Hematopoietic multipotent progenitor cell (in vitro differentiated cells): ENCODE measurements around the gene XCL2. TPM values are rescaled to one million over a fixed set of nuclear protein-coding genes. Genes with fewer than 3 reads are reported as not detected.
"Not testable (repeated sequence)": the region's sequence is repeated elsewhere in the genome, so short reads cannot be mapped to it uniquely, and the experiment has no call there.

ENCODE experiments used
- DNase-seq, 3 donors: peaks; one replicate each; pipeline ENCODE4 v3.0.0-alpha.2; 2011 to 2015; ENCODE audit warnings: low read depth in 2 of 3, low spot score in 2 of 3
- total RNA-seq: library from RNA; depleted of rRNA; stranded (reverse); fragments of >200 nt; gene quantifications from one replicate; pipeline ENCODE4 v1.2.3, GENCODE V29; 2012

XCL2 gene
- total RNA-seq, 1 donor: not detected

- DNase-seq: no peak
Measured at GRCh38 chr1:168561989-168562388, 18.2 kb upstream of the XCL2 start.

- no peak for DNase-seq
Measured at GRCh38 chr1:168560370-168560769, 16.6 kb upstream of the XCL2 start.

DNA sequence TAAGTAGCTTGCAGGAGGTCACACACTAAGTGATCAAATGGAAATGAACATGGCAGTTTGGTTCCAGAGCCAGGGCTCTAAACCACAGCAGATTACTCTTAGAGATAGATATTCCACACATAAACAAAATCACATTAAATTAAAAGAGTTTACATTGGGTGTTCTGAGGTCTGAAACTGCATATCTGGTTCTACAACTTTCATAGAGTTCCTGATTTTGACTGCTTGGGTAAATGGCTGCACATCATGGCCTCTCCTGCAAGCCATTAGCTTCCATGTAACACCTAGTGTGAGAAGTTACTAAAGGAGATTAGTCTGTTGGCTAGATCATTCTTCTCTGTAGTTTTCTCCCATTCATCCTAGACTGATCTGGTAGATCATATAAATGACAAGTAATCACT lies 12.8 kb upstream of the XCL2 start:
- no peak for DNase-seq

GRCh38 chr1:168555508-168556046 lies 11.8 kb upstream of the XCL2 start:
- no peak for DNase-seq

DNA sequence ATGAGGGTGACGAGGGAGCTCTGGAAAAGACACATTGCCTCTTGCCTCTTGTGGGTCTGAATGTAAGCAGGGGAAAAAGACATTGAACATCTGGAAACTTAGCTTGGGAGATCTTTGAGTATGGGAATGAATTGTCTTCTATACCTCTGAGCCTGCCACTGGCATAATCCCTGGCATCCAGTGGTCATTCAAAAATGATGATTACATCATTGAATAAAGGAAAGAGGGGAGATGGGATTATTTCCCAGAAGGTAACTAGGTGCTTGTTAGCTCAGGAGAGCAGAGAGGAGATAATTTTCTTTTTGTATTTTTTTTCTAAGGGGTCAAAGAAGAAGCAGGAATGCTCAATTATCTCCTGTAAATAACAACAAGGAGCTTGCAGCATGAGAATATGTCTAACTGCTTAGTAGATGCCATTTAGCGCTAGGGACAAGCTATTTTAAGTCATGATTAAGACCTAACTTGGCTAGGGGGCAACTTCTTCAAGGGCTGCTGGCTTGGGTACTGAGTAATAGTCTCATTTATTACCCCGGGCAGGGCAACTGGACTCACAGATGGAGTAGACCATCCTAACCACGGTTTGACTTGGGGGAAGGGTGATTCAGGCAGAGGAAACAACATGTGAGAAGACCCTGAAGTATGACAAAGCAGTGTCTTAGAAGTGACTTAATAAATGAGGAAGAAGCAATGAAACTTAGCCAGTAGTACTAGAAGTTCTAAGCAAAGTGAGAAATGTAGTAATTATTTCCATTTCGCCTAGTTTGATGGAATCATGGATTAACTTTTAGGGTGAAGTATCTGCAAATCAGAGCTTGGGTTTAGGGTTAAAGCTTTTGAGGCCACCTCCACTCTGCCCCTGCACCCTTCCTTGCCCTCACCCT lies 11.0 kb upstream of the XCL2 start:
- DNase-seq: peak in 1 of 3 donors; percentile 15

DNA sequence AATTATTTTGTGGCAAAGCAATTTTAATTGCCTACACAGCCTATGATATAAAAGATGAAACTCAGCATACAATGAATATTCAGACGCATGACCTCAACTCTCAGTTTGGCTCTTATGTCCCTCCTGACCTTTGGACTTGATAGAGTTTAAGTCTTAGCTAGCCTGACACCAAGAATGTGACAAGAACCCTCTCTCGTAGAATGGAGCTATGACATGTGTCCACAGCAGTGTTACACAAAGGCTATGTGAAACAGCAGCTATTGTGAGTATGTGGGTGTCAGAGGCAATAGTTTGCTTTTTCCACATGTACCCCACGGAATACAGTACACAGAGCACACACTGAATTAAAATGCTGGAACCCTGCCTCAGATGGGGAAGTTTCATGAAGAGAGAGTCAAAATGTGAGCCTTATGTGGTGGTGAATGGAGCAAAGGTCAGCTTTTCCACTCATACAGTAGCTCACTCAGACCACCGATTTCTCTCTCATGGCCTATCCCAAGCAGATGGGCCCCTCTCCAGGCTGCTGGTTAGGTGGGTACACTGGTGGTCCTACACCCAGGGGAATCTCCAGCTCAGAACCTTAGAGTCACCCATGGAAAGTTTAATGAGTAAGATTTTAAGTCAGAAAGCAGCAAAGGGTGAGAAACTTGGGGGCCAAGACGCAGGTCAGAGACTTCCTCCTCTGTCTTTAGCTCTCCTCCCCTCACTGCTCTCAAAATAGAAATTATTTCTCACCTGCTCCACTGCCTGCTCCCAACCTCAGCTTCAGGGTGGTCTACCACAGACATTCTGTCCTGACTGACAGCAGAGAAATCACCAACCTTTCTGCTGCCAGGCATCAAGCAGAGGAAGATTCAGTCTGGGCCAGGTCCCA lies 10.1 kb upstream of the XCL2 start:
- DNase-seq: peak in 1 of 3 donors; percentile 29

DNA sequence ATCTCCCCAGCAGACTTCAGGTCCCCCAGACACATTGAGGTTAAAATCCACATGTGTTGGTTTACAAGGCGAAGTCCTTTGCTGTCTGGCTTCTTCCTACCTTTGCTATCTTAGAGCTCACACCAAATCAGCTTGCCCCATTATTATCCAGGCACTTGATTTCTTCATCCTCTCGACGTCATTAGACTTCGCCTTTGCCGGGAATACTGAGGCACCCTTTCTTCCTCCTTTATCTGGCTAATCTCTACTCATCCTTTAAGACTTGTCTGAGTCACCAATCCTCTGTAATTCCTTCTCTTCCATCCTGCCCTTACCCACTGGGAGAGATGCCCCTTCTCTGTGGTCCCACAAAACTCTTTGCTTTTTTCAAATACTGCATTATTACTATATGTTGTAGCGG lies 9.2 kb upstream of the XCL2 start:
- no peak for DNase-seq

GRCh38 chr1:168551688-168552087 lies 7.9 kb upstream of the XCL2 start:
- no peak for DNase-seq

DNA sequence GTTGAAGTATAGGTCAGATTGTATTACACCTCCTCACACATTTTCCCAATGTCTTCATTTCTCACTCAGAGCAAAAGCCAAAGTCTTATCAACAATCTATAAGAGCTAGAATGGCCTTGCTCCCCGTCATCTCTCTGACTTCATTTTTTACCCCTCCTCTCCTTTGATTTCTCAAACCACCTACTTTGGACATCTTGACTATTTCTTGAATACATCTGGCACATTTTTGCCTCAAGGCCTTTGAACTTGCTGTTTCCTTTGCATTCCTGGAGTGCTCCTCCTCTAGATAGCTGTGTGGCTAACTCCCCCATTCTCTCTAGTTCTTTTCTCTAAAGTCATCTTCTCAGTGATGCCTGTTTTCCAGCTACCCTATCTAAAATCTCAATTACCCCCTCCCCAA lies 7.2 kb upstream of the XCL2 start:
- DNase-seq: no peak

DNA sequence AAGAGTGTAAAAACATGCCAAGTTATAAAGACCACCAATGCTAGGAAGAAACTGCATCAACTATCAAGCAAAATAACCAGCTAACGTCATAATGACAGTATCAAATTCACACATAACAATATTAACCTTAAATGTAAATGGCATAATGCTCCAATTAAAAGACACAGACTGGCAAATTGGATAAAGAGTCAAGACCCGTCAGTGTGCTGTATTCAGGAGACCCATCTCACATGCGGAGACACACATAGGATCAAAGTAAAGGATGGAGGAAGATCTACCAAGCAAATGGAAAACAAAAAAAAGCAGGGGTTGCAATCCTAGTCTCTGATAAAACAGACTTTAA lies 2.7 kb upstream of the XCL2 start:
- DNase-seq: not testable (repeated sequence)

DNA sequence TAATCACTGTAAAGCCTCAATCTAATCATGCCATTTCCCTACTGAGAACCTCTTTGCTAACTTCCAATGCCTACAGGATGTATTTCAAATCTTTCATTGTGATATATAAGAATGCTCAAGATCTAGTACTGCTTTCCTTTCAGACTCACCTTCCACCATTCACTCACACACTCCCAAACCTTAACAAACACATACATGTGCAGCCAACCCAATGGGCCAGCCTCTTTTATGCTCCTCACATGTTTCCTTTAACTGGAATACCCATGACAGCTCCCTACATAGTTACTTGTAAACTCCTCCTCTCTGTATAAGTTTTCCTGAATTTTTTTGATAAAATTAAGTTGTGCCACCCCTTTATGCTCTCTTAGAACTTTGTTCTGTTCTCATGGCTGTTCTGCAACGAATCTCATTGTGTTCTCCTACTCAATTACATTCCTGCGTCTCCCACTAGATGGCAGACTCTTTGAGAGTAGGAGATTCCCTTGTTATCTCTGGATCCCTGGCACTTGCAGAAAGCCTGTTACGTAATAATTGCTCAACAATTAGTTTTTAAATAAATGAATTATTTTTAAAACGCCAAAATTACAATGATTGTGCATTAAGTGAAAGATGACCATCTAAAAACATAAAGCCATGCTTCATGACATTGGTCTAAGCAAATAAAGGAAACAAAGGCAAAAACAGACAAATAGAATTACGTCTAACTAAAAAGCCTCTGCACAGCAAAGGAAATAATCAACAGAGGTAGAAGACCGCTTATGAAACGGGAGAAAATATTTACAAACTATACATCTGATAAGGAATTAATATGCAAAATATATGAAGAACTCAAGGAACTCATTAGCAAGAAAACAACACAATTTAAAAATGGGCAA lies 2.1 kb upstream of the XCL2 start:
- DNase-seq: not testable (repeated sequence)

GRCh38 chr1:168542978-168543377 lies 819 bp downstream of the XCL2 start:
- DNase-seq: not testable (repeated sequence)

DNA sequence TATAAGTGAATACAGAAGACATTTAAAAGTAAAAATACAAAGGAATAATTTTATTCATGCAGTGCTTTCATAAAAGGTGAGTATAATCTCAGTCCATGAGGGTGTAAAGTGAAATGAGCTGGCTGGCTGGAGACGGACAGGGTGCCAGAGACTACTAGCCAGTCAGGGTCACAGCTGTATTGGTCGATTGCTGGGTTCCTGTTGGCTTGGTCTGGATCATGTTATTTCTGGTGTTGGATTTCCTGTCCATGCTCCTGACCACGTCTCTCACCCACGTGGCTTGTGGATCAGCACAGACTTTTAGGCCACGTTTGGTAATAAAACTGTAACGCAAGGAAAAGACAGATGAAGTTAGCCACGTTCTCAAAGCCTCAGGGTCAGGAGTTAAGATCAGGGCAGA lies 3.0 kb downstream of the XCL2 start:
- DNase-seq: not testable (repeated sequence)

GRCh38 chr1:168535536-168535935 lies 8.3 kb downstream of the XCL2 start:
- DNase-seq: peak in 2 of 3 donors; percentile 56 to 90

GRCh38 chr1:168531615-168532345 lies 12.0 kb downstream of the XCL2 start:
- DNase-seq: no peak

GRCh38 chr1:168529518-168529917 lies 14.3 kb downstream of the XCL2 start:
- no peak for DNase-seq

GRCh38 chr1:168521401-168522000 lies 22.3 kb downstream of the XCL2 start:
- DNase-seq: no peak

DNA sequence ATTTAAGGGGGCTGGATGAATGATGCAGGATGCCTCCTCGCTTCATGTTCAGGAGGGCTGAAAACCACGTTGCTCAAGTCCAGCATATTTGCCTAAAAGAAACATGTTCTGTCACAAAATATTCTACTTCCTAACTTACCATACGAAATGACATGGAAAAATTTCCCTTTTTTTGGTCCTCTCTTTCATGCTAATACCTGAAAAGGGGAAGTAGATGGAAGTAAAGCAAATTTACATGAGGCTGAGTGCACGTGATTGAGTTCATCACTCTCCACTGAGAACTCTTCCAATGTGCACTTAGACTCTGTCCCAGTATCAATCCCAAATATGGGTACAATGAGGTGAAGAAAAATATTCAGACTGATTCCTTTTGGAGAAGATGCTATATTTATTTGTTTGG lies 23.0 kb downstream of the XCL2 start:
- DNase-seq: no peak

- DNase-seq: no peak
Measured at GRCh38 chr1:168520052-168520751, 23.6 kb downstream of the XCL2 start.
